NCI-H2196 (cell line): ENCODE data around the gene SLC7A7.
"Not testable (repeated sequence)": the region's sequence is repeated elsewhere in the genome, so short reads cannot be mapped to it uniquely, and the experiment has no call there.

Experiments
- DNase-seq: peaks from one replicate; lab custom pipeline; 2025; ENCODE audit not compliant: unreplicated experiment; lab: John Stamatoyannopoulos, UW

Gene SLC7A7

GRCh38 chr14:22814941-22815713 lies at the start of gene SLC7A7:
TSS of gene SLC7A7 (minus strand) at chr14:22815435. CDS start at chr14:22813398, 2,037 bp downstream.
- no peak for DNase-seq

GRCh38 chr14:22864979-22865378 lies 49.7 kb upstream of the SLC7A7 start:
- no peak for DNase-seq

- DNase-seq: no peak
These were observed 46.4 kb upstream of the SLC7A7 start for GRCh38 chr14:22861651-22862050.

GRCh38 chr14:22860377-22860776 lies 45.1 kb upstream of the SLC7A7 start:
- not testable (repeated sequence) for DNase-seq

DNA sequence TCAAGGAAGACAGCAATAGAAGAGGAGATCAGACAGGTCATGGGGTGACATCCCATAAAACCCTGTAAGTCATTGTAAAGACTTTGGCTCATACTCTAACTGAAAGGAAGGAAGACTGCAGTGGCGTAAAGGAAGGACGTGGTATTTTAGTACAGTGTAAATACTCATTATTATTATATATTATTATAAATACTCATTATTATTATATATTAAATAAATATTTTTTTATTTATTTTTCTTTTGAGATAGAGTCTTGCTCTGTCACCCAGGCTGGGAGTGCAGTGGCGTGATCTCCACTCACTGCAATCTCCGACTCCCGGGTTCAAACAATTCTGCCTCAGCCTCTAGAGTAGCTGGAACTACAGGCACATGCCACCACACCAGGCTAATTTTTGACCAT lies 41.2 kb upstream of the SLC7A7 start:
- no peak for DNase-seq

DNA sequence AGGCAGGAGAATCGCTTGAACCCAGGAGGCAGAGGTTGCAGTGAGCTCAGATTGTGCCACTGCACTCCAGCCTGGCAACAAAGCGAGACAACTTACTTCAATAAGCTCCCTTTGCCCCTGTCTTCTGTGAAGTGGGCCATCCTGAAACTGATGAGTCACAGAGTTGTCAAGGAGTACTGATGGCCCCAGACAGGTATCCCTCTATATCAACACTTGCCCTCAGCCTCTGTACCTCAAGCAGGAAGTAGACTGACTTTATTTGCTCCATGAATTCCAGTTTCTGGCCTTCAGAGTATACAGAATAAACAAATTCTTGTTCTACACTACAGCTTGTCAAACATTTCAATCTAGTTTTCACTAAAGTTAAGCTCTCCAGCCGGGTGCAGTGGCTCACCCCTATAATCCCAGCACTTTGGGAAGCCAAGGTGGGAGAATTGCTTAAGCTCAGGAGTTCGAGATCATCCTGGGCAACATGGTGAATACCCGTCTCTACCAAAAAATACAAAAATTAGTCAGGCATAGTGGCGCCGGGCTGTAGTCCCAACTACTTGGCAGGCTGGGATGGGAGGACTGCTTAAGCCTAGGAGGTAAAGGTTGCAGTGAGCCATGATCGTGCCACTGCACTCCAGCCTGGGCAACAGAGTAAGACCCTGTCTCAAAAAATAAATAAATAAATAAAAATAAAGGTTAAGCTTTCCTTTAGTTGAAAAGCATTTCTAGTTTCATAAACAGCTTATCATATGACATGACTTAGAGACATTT lies 39.9 kb upstream of the SLC7A7 start:
- no peak for DNase-seq

- DNase-seq: not testable (repeated sequence)
These were observed 39.1 kb upstream of the SLC7A7 start for GRCh38 chr14:22854296-22854695.

- peak; percentile 78 for DNase-seq
These were observed 37.9 kb upstream of the SLC7A7 start for GRCh38 chr14:22852940-22853767.

- DNase-seq: no peak
These were observed 37.3 kb upstream of the SLC7A7 start for GRCh38 chr14:22852599-22852939.

GRCh38 chr14:22852178-22852577 lies 36.9 kb upstream of the SLC7A7 start:
- not testable (repeated sequence) for DNase-seq

GRCh38 chr14:22850944-22851764 lies 35.9 kb upstream of the SLC7A7 start:
- no peak for DNase-seq

DNA sequence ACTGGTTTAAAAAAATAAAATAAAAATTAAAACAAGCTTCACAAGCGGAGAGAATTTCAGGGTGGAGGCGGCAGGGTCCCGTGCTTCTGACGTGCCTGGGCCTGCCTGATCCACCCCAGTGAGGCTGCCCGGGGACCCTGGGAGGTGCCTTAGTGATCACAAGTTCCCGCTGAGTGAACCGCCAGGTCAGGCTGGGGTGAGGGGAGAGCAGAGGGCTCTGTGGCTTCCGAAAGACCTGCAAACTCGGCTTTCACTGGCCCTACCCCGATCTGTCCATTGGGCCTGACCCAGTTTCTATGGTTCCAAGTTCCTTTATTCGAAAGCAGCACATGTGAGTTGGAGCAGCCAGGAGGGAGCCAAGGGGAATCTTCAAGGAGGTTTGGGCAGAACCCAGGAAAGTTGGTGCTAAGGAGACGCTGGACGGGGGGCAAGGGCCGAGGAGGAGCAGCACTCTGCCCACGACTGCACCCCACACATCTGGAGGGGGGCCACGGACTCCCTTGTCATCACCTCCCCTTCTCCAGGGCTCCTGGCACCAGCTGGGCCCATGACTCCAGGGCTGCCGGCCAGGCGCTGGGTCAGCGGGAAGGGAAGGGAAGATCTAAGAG lies 34.1 kb upstream of the SLC7A7 start:
- DNase-seq: no peak

DNA sequence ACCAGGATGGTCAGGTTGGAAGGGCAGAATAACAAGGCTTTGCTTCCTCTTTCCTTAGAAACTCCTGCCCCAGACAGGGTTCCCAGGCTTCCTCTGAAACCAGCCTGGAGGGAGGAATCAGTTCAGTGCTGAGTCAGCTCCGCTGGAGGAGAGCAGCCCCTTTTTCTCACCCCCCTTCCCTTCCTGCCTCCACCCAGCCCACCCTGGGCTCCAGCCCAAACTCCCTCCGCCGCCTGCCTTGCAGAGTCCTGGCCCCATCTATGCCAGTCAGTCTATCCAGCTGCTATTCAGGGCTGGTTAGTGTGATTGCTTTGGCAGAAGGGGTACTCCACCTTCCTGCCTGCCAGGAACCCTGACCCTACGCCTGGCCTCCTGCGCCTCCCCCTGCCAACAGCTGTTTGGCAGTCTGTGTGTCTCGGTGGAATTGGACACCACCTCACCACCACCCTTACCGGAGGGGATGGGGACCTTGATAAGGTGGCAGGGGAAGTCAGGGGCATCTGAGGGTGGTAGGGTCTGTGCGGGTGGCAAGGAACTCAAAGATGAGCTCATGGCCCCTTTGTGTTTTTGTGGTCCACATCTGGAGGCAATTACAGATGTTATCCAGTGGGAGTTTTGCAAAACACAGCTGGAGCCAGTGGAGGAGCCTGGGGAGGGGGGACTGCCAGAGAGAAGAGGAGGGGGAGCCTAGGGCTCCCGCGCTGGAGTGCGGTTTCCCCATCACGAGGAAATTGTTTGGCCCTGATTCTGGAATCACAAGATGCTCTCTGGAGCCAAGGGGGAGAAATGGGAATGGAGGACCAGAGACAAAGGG lies 33.3 kb upstream of the SLC7A7 start:
- no peak for DNase-seq

DNA sequence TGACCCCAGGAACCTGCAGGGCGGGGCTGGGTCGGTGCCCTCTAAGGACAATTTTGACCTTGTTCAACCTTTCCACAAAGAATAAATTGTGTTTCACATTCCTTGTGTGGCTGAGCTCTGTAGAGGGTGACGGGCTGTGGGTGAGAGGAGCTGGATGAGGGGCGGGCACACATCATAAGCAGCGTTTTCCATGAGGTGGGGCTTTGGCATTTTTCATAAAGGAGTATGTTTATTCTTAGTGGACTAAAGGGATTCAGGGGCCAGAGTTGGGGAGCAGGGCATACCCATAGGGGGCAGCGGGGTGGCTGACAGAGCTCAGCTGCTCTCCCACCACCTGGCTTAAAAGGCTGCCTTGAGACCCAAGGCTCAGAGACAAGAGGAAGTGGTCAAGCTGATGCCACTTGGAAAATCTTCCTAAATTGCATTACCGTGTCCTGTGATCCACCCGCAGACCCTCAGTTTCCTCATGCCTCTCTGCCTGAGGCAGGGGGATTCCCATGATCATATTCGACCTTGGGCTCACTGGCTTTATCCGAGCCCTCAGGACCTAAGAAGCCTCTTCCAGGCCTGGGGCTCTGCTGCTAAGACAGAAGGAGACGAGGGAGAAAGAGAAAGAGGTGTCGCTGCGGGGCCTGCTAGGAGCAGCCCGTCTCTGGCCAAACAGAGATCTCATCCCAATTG lies 32.6 kb upstream of the SLC7A7 start:
- DNase-seq: no peak

DNA sequence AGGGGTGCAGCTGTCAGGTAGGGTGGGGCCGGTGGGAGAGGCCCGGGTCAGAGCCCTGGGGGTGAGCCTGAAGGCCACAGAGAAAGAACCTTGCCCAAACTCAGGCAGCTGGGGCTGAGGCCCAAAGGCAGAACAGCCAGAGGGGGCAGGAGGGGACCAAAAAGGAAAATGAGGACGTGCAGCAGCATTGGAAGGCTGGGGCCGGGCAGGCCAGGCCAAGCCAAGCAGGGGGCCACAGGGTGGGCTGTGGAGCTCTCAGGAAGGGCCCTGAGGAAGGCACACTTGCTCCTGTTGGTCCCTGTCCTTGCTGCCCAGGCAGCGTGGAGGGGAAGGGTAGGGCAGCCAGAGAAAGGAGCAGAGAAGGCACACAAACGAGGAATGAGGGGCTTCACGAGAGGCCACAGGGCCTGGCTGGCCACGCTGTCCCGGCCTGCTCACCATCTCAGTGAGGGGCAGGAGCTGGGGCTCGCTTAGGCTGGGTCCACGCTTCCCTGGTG lies 31.6 kb upstream of the SLC7A7 start:
- DNase-seq: no peak

- no peak for DNase-seq
These were observed 30.8 kb upstream of the SLC7A7 start for GRCh38 chr14:22845821-22846625.

DNA sequence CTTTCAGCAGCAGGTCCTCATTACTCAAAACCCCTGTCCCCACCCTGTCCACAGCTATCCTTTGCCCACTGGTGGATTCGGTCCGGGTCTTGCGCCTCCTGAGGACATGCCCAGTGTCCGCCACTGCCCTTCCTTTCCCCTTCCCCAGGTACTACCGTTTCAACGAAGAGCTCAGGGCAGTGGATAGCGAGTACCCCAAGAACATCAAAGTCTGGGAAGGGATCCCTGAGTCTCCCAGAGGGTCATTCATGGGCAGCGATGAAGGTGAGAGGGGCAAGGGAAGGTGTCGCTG lies 29.8 kb upstream of the SLC7A7 start:
- no peak for DNase-seq
